ENCODE measurements around the gene PPP2R1A.

- TF ChIP-seq, protein P1, sequence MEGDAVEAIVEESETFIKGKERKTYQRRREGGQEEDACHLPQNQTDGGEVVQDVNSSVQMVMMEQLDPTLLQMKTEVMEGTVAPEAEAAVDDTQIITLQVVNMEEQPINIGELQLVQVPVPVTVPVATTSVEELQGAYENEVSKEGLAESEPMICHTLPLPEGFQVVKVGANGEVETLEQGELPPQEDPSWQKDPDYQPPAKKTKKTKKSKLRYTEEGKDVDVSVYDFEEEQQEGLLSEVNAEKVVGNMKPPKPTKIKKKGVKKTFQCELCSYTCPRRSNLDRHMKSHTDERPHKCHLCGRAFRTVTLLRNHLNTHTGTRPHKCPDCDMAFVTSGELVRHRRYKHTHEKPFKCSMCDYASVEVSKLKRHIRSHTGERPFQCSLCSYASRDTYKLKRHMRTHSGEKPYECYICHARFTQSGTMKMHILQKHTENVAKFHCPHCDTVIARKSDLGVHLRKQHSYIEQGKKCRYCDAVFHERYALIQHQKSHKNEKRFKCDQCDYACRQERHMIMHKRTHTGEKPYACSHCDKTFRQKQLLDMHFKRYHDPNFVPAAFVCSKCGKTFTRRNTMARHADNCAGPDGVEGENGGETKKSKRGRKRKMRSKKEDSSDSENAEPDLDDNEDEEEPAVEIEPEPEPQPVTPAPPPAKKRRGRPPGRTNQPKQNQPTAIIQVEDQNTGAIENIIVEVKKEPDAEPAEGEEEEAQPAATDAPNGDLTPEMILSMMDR (IDR thresholded peaks at IDR 0.05; ENCODE audit: low read depth, low read length): no peak
- TF ChIP-seq EZH2phosphoT487 (IDR thresholded peaks at IDR 0.05; ENCODE audit: low read depth): no peak
Observed at GRCh38 chr19:52211926-52212571, 22.2 kb downstream of the PPP2R1A start.

All from OCI-LY3 (cell line).